ENCODE data around the gene PLXNA2.

- TF ChIP-seq CTCF (conservative IDR thresholded peaks at IDR 0.05; ENCODE audit: low read length), result no peak
- TF ChIP-seq EZH2phosphoT487 (IDR thresholded peaks at IDR 0.05; ENCODE audit: borderline replicate concordance, low read depth, low read length), result no peak
Measured at GRCh38 chr1:208120431-208120790, 123.8 kb downstream of the PLXNA2 start.

All from OCI-LY7 (cell line).